H9 (cell line): Measurements from ENCODE around the gene SEMA3C. TPM values are rescaled to one million over a fixed set of nuclear protein-coding genes. Genes with fewer than 3 reads are reported as not detected.

Source experiments
- DNase-seq: peaks from one replicate; pipeline ENCODE4 v3.0.0-alpha.2; 2017
- H2AFZ ChIP-seq: one replicate; pipeline ENCODE4 v1.6.1; 2013; ENCODE audit warnings: mild to moderate bottlenecking, low read length, control low read depth, moderate library complexity
- H2AK5ac ChIP-seq: 2 replicates; pipeline ENCODE4 v1.6.1; 2013; ENCODE audit warnings: low read length, control low read depth, mixed read lengths; ENCODE audit not compliant: insufficient read length
- H2BK120ac ChIP-seq: one replicate; pipeline ENCODE4 v1.6.1; 2013; ENCODE audit warnings: low read depth, mild to moderate bottlenecking, low read length, control low read depth, inconsistent platforms; ENCODE audit not compliant: poor library complexity, severe bottlenecking
- H2BK12ac ChIP-seq: 2 replicates; pipeline ENCODE4 v1.6.1; 2013; ENCODE audit warnings: low read length, control low read depth, mixed read lengths, low read depth; ENCODE audit not compliant: insufficient read length
- H2BK15ac ChIP-seq: 2 replicates; pipeline ENCODE4 v1.6.1; 2013; ENCODE audit warnings: low read depth, low read length, control low read depth
- H2BK20ac ChIP-seq: one replicate; pipeline ENCODE4 v1.6.1; 2013; ENCODE audit warnings: low read depth, mild to moderate bottlenecking, low read length, control low read depth, inconsistent platforms; ENCODE audit not compliant: poor library complexity, severe bottlenecking
- H2BK5ac ChIP-seq: 2 replicates; pipeline ENCODE4 v1.6.1; 2013; ENCODE audit warnings: low read length, control low read depth, mixed read lengths; ENCODE audit not compliant: insufficient read length
- H3K14ac ChIP-seq: 2 replicates; pipeline ENCODE4 v1.6.1; 2013; ENCODE audit warnings: low read length, control low read depth; ENCODE audit not compliant: insufficient read depth
- H3K18ac ChIP-seq: 2 replicates; pipeline ENCODE4 v1.6.1; 2013; ENCODE audit warnings: low read depth, mild to moderate bottlenecking, mixed read lengths, low read length, control low read depth; ENCODE audit not compliant: insufficient read length
- H3K23ac ChIP-seq: 2 replicates; pipeline ENCODE4 v1.6.1; 2013; ENCODE audit warnings: low read length, control low read depth, mixed read lengths, low read depth; ENCODE audit not compliant: insufficient read length
- H3K23me2 ChIP-seq: 2 replicates; pipeline ENCODE4 v1.6.1; 2013; ENCODE audit warnings: low read depth, mild to moderate bottlenecking, mixed read lengths, low read length, control low read depth; ENCODE audit not compliant: insufficient read length, poor library complexity, severe bottlenecking
- H3K27ac ChIP-seq: 2 replicates; pipeline ENCODE4 v1.5.1; 2013; ENCODE audit warnings: low read length, control low read depth, mixed read lengths, low read depth; ENCODE audit not compliant: insufficient read length
- H3K27me3 ChIP-seq: 2 replicates; pipeline ENCODE4 v1.6.1; 2013; ENCODE audit warnings: low read length, control low read depth, inconsistent platforms; ENCODE audit not compliant: insufficient read depth
- H3K4ac ChIP-seq: 2 replicates; pipeline ENCODE4 v1.6.1; 2013; ENCODE audit warnings: low read depth, mild to moderate bottlenecking, control low read depth, inconsistent platforms, low read length, moderate library complexity
- H3K4me1 ChIP-seq: 2 replicates; pipeline ENCODE4 v1.6.1; 2013; ENCODE audit warnings: low read length, control low read depth, inconsistent platforms; ENCODE audit not compliant: insufficient read depth
- H3K4me2 ChIP-seq: 2 replicates; pipeline ENCODE4 v1.6.1; 2013; ENCODE audit warnings: low read length, control low read depth, mixed read lengths; ENCODE audit not compliant: insufficient read length, insufficient read depth
- H3K56ac ChIP-seq: 2 replicates; pipeline ENCODE4 v1.6.1; 2013; ENCODE audit warnings: low read depth, mild to moderate bottlenecking, mixed read lengths, low read length, control low read depth; ENCODE audit not compliant: insufficient read length
- H3K79me1 ChIP-seq: 2 replicates; pipeline ENCODE4 v1.6.1; 2013; ENCODE audit warnings: low read depth, mild to moderate bottlenecking, moderate library complexity, low read length, control low read depth, inconsistent platforms; ENCODE audit not compliant: insufficient read depth, poor library complexity, severe bottlenecking
- H3K79me2 ChIP-seq: 2 replicates; pipeline ENCODE4 v1.6.1; 2013; ENCODE audit warnings: low read length, control low read depth, inconsistent platforms; ENCODE audit not compliant: insufficient read depth
- H3K9ac ChIP-seq: 2 replicates; pipeline ENCODE4 v1.6.1; 2013; ENCODE audit warnings: low read length, control low read depth, mixed read lengths; ENCODE audit not compliant: insufficient read length; ENCODE audit errors: extremely low read depth
- H3K9me3 ChIP-seq: one replicate; pipeline ENCODE4 v1.6.1; 2013; ENCODE audit warnings: low read depth, low read length, inconsistent platforms; ENCODE audit not compliant: control insufficient read depth
- H3T11ph ChIP-seq: one replicate; pipeline ENCODE4 v1.6.1; 2013; ENCODE audit warnings: mild to moderate bottlenecking, low read length, control low read depth, inconsistent platforms
- H4K20me1 ChIP-seq: one replicate; pipeline ENCODE4 v1.6.1; 2013; ENCODE audit not compliant: control insufficient read depth, insufficient read length, insufficient read depth
- H4K5ac ChIP-seq: 2 replicates; pipeline ENCODE4 v1.6.1; 2013; ENCODE audit warnings: low read depth, mild to moderate bottlenecking, mixed read lengths, low read length, control low read depth; ENCODE audit not compliant: insufficient read length
- H4K8ac ChIP-seq: replicated peaks from 2 replicates; pipeline ENCODE4 v1.6.1; 2013; ENCODE audit warnings: low read length, control low read depth, mixed read lengths, low read depth; ENCODE audit not compliant: insufficient read length
- H4K91ac ChIP-seq: 2 replicates; pipeline ENCODE4 v1.6.1; 2013; ENCODE audit warnings: low read depth, mild to moderate bottlenecking, moderate library complexity, mixed read lengths, low read length, control low read depth; ENCODE audit not compliant: insufficient read length
- H3K27ac Mint-ChIP-seq, 3 experiments: 2 replicates in 2 of 3; 3 replicates in 1 of 3; pipeline ENCODE4 v1.8.0; 2020 to 2021; ENCODE audit warnings: mixed read lengths in 3 of 3, mild to moderate bottlenecking in 1 of 3, moderate library complexity in 1 of 3
- H3K27me3 Mint-ChIP-seq: 2 replicates; pipeline ENCODE4 v1.8.0; 2021; ENCODE audit warnings: low read depth, mild to moderate bottlenecking, moderate library complexity, mixed read lengths
- H3K36me3 Mint-ChIP-seq, 3 experiments: 2 replicates in 2 of 3; 3 replicates in 1 of 3; pipeline ENCODE4 v1.8.0; 2020 to 2021; ENCODE audit warnings: low read depth in 3 of 3, mixed read lengths in 3 of 3; ENCODE audit not compliant: insufficient read depth in 1 of 3
- H3K4me1 Mint-ChIP-seq, 2 experiments: 2 replicates each; pipeline ENCODE4 v1.8.0; 2020; ENCODE audit warnings: mixed read lengths in 2 of 2
- H3K4me3 Mint-ChIP-seq, 2 experiments: 2 replicates in 1 of 2; 3 replicates in 1 of 2; pipeline ENCODE4 v1.8.0; 2020 to 2021; ENCODE audit warnings: mild to moderate bottlenecking in 2 of 2, mixed read lengths in 2 of 2, moderate library complexity in 1 of 2
- H3K9me3 Mint-ChIP-seq, 2 experiments: 2 replicates in 1 of 2; 3 replicates in 1 of 2; pipeline ENCODE4 v1.8.0; 2020; ENCODE audit warnings: mild to moderate bottlenecking in 2 of 2, mixed read lengths in 2 of 2, moderate library complexity in 1 of 2
- CTCF ChIP-seq: fragments of 200-600 bp; sonication (generic); conservative IDR thresholded peaks from 3 replicates; pipeline ENCODE4 v1.8.0; 2021; ENCODE audit warnings: antibody characterized with exemption, mild to moderate bottlenecking
- WGBS: extraction: QIAGEN DNeasy Blood & Tissue Kit; methylation state at CpG from one replicate; pipeline ENCODE4 v1.1.7; 2013; ENCODE audit warnings: missing lambda C conversion rate, low lambda C conversion rate, mixed read lengths; ENCODE audit not compliant: insufficient read length; ENCODE audit errors: extremely low coverage; 5-methylcytosine and 5-hydroxymethylcytosine counted together
- total RNA-seq: library from RNA; stranded (reverse); gene quantifications from 2 replicates; pipeline ENCODE4 v1.2.1, GENCODE V29; 2021

SEMA3C gene
- total RNA-seq, 1 experiment from 2014 or later = 1.6 TPM

- Histone ChIP-seq H4K20me1 (no peaks in the 10 kb centered on the region), H4K91ac (no peak overlapping the region), H3K14ac (no peak overlapping the region), H3K9ac (no peak overlapping the region), H3T11ph (no peak overlapping the region), H3K79me2 (no peaks in the 10 kb centered on the region), H3K9me3 (no peaks in the 10 kb centered on the region), H3K4ac (no peak overlapping the region), H3K18ac (no peak overlapping the region), H3K23me2 (no peaks in the 10 kb centered on the region), H3K27me3 (no peaks in the 10 kb centered on the region), H3K23ac (no peak overlapping the region), H3K79me1 (no peaks in the 10 kb centered on the region), H2AFZ (no peak overlapping the region), H2BK12ac (no peak overlapping the region), H2AK5ac (no peak overlapping the region), H2BK20ac (no peak overlapping the region), H2BK120ac (no peak overlapping the region), H3K56ac (no peak overlapping the region), H4K5ac (no peak overlapping the region), H4K8ac (no peak overlapping the region), H3K27ac (no peak overlapping the region), H3K4me2 (no peak overlapping the region), H2BK15ac (no peak overlapping the region), H3K4me1 (no peaks in the 10 kb centered on the region), H2BK5ac (no peak overlapping the region)
- no peak for TF ChIP-seq CTCF
- H3K4me3 Mint-ChIP-seq = no peak overlapping the region
- H3K4me1 Mint-ChIP-seq = peaks cover 18 to 27% of the 10 kb centered on the region in 2 experiments
- H3K27me3 Mint-ChIP-seq = peaks cover 22% of the 10 kb centered on the region
- 100% methylated on average over 2 of the region's 5 CpGs for WGBS
- H3K9me3 Mint-ChIP-seq = peaks cover 0 to 7% of the 10 kb centered on the region in 2 experiments; a peak in 3 of 5 replicates
- H3K36me3 Mint-ChIP-seq = peaks cover 0 to 4% (median 0%) of the 10 kb centered on the region in 3 experiments; a peak in 2 of 7 replicates
- H3K27ac Mint-ChIP-seq = peak overlapping the region in 1 of 3 experiments; percentile 23; a peak in 1 of 7 replicates
- DNase-seq = no peak
Measured at GRCh38 chr7:80922253-80923049, 3.6 kb upstream of the SEMA3C start.
